ENCODE results near the gene THSD4. TPM values are rescaled to one million over a fixed set of nuclear protein-coding genes. Genes with fewer than 3 reads are reported as not detected.

THSD4 gene
- total RNA-seq, 6 donors from 2014 or later: 16.8 to 39.7 (median 21.7) TPM

GRCh38 chr15:71409541-71409940, 294.3 kb downstream of the THSD4 start:
- TF ChIP-seq CTCF (IDR thresholded peaks at IDR 0.05): no peak
- no peak for TF ChIP-seq POLR2AphosphoS5 (IDR thresholded peaks at IDR 0.05)
- no peak for TF ChIP-seq EP300 (IDR thresholded peaks at IDR 0.05)
- no peak for TF ChIP-seq POLR2A (IDR thresholded peaks at IDR 0.05)
- no peak overlapping the region for H3K4me3 ChIP-seq
- H3K27ac ChIP-seq: no peak overlapping the region
- no peaks in the 10 kb centered on the region for H3K9me3 ChIP-seq
- no peaks in the 10 kb centered on the region for H3K27me3 ChIP-seq
- ATAC-seq (ENCODE audit: low FRiP score in 2 of 2): no peak
- 8% methylated on average over 1 of the region's 1 CpG for WGBS, 2 donors
- H3K36me3 ChIP-seq: no peaks in the 10 kb centered on the region
- DNase-seq: no peak
- peaks cover 30 to 38% (median 36%) of the 10 kb centered on the region in 4 donors for H3K4me1 ChIP-seq

GRCh38 chr15:71410347-71410746, 295.1 kb downstream of the THSD4 start:
- TF ChIP-seq POLR2A (IDR thresholded peaks at IDR 0.05) (no peak), CTCF (IDR thresholded peaks at IDR 0.05) (no peak), EP300 (IDR thresholded peaks at IDR 0.05) (no peak), POLR2AphosphoS5 (IDR thresholded peaks at IDR 0.05) (no peak)
- H3K27ac ChIP-seq: no peak overlapping the region
- 86 to 87% methylated on average over 6 of the region's 6 CpGs for WGBS, 2 donors
- H3K4me1 ChIP-seq: peaks cover 31 to 38% (median 36%) of the 10 kb centered on the region in 4 donors
- no peaks in the 10 kb centered on the region for H3K9me3 ChIP-seq
- no peak for DNase-seq
- ATAC-seq (ENCODE audit: low FRiP score in 2 of 2): no peak
- no peaks in the 10 kb centered on the region for H3K27me3 ChIP-seq
- H3K4me3 ChIP-seq: no peak overlapping the region
- no peaks in the 10 kb centered on the region for H3K36me3 ChIP-seq

GRCh38 chr15:71411538-71412482, 296.5 kb downstream of the THSD4 start:
- 40 to 44% methylated on average over 13 to 16 of the region's 16 CpGs for WGBS, 2 donors
- H3K27me3 ChIP-seq: no peaks in the 10 kb centered on the region
- DNase-seq (peak in 1 of 2 donors; percentile 65), ATAC-seq (ENCODE audit: low FRiP score in 2 of 2) (peak; percentile 71 to 91)
- TF ChIP-seq EP300 (IDR thresholded peaks at IDR 0.05): peak in 3 of 4 donors; percentile 31 to 82 (median 33)
- peak; percentile 30 to 39 for TF ChIP-seq POLR2AphosphoS5 (IDR thresholded peaks at IDR 0.05)
- TF ChIP-seq POLR2A (IDR thresholded peaks at IDR 0.05): no peak
- TF ChIP-seq CTCF (IDR thresholded peaks at IDR 0.05): peak in 2 of 6 experiments; percentile 28 to 36
- H3K4me1 ChIP-seq: peaks cover 31 to 38% (median 36%) of the 10 kb centered on the region in 4 donors
- no peaks in the 10 kb centered on the region for H3K9me3 ChIP-seq
- no peaks in the 10 kb centered on the region for H3K36me3 ChIP-seq
- peak overlapping the region in 1 of 4 donors; percentile 14 for H3K4me3 ChIP-seq
- H3K27ac ChIP-seq: peak overlapping the region; percentile 71 to 89 (median 80)

- Histone ChIP-seq H3K27ac (peak overlapping the region in 3 of 4 donors; percentile 71 to 89 (median 83)), H3K27me3 (no peaks in the 10 kb centered on the region), H3K9me3 (no peaks in the 10 kb centered on the region), H3K4me3 (no peak overlapping the region), H3K36me3 (no peaks in the 10 kb centered on the region), H3K4me1 (peaks cover 31 to 38% (median 36%) of the 10 kb centered on the region in 4 donors)
- TF ChIP-seq EP300 (IDR thresholded peaks at IDR 0.05): no peak
- TF ChIP-seq POLR2A (IDR thresholded peaks at IDR 0.05): no peak
- TF ChIP-seq POLR2AphosphoS5 (IDR thresholded peaks at IDR 0.05): no peak
- TF ChIP-seq CTCF (IDR thresholded peaks at IDR 0.05): no peak
- ATAC-seq (ENCODE audit: low FRiP score in 2 of 2) (no peak), DNase-seq (no peak)
- WGBS, 2 donors: 71 to 81% methylated on average over 3 of the region's 3 CpGs
These were observed 298.1 kb downstream of the THSD4 start for GRCh38 chr15:71413419-71413818.

All from upper lobe of left lung (tissue), 6 donors.